Stimulated activated CD8-positive, alpha-beta memory T cell treated with anti-CD3 and anti-CD28 coated beads, Interleukin-4, amount 100 ng/mL, for 24 hours (primary cell): ENCODE measurements around the gene CENPO.

Experiments
- DNase-seq: peaks from one replicate; pipeline ENCODE4 v3.0.0-alpha.2; 2020; ENCODE audit warnings: low read depth

Gene CENPO

DNA sequence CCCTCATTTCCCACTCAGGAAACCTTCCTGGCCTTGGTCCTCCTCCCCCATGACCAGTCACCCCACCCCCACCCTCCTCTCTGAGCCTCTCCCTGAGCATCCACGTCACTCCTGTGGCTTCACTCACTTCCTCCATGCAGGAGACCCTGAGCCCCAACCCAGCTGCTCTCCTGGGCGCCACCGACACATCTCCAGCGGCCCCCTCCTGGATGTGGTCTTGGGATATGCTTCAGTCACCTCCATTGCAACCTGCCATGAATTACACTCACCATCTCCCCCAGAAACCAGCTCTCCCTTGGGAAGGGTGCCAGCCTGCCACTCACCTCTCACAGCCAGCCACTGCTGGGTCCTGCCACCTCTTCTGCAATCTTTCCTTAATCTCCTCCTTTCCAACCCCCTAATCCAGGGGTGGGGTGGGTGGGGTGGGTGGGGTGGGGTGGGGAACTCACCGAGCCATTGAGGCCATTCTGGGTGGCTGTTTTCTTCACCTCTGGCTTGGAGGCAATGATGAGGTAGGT, 44.8 kb downstream of the CENPO start:
- DNase-seq: no peak

DNA sequence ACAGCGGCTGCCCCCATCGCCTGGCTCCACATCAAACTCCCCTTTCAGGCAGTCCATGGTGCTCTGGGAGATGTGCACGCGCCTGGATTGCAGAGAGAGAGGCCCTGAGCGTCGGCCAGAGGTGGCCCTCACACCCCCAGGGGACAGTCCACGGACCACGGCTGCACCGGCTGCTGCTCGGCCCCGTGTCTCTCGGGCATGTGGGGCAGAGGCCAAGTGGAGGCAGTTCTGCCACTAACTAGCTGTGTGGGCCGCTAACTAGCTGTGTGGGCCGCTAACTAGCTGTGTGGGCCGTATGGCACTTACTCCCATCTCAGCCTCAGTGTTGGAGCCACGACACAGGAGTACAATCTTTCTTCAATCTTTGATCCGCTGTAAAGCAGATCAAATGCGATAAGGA, 45.3 kb downstream of the CENPO start:
- DNase-seq: no peak

DNA sequence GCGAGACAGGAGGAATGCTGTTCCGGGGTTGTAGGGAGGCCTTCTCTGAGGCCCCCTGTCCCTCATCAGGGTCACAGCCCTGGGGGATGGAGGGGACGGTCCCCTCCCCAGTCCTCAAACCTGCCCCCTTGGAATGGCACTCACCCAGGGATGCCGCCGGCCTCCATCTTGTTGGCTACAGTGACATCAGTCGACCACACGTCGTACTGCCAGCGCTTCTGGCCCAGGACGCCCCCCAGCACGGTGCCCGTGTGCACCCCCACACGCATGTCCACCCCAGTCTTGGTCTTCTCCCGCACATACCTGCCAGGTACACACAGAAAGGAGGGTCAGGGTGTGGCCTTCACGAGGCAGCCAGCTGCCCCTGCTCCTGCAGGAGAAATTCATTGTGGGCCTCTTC, 46.5 kb downstream of the CENPO start:
- no peak for DNase-seq

DNA sequence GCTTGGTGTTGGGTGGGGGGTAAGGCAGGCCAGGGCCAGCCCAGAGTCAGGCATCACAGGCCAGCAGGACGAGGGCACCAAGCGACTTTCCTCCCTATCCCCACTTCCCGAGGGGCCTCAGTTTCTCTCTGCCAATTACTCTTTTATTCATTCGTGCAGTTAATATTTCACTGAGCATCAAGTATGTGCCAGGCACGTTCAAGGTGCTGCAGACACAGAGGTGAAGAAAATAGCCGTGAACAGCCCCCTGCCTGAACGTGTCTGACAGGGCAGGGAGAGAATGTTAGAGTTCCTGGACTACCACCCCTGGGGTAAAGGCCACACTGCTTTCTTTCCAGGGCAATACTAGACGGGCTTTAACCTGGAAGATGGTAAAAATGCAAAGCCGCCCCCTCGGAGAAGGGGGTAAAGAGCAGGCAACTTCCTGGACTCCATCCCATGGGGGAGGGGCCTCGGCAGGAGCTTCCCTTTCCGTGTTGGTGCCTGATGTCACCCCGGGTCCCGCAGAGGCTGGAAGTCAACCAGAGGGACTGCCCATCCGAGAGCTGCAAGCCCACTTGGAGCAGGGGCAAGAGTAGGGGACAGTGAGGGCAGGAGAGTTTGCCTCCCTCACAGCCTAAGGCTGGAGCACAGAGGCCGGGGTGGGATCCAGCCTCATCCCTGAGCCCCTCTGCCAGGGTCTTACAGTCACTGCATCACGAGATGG, 47.1 kb downstream of the CENPO start:
- DNase-seq: no peak

DNA sequence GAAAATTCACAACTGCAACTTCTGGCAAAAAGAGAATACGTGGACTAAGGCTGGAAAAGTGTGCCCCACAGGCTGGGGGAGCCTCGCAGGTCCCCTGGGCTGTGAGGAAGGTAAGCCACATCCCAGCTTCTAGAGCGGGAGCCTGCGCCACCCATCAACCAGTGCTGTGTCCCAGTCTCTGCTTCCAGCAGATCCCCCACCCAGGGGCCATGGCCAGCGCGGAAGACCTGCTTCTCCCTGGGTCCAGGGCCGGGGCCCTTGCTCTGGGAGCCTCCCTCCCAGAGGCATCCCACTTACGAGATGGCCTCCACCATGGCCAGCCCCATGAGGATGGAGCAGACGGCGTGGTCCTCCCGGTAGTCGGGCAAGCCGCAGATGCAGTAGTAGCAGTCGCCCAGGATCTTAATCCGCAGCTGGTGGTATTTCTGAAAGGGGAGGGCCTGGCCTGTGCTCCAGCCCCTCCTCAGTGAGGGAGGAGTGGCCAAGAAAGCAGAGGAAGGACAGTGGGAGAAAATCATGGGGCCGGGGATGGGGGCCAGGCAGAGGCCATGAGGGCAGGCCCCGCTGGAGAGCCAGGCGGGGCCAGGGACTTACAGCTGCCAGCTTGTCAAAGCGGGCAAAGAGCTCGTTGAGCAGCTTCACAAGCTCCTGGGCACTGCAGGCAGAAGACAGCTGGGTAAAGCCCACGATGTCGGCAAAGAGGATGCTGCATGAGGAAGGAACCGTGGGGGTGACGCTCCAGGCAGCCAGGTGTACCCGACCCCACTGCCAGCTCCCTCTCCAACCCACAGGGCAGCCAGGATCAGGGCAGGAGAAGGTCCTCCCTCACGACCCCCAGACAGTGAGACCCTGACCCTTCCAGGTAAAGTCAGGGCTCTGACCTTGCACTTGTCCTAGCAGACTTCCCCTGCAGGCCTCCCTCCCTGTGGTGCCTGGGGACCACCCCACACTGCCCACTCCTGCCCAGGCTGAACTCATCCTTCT, 48.0 kb downstream of the CENPO start:
- no peak for DNase-seq

DNA sequence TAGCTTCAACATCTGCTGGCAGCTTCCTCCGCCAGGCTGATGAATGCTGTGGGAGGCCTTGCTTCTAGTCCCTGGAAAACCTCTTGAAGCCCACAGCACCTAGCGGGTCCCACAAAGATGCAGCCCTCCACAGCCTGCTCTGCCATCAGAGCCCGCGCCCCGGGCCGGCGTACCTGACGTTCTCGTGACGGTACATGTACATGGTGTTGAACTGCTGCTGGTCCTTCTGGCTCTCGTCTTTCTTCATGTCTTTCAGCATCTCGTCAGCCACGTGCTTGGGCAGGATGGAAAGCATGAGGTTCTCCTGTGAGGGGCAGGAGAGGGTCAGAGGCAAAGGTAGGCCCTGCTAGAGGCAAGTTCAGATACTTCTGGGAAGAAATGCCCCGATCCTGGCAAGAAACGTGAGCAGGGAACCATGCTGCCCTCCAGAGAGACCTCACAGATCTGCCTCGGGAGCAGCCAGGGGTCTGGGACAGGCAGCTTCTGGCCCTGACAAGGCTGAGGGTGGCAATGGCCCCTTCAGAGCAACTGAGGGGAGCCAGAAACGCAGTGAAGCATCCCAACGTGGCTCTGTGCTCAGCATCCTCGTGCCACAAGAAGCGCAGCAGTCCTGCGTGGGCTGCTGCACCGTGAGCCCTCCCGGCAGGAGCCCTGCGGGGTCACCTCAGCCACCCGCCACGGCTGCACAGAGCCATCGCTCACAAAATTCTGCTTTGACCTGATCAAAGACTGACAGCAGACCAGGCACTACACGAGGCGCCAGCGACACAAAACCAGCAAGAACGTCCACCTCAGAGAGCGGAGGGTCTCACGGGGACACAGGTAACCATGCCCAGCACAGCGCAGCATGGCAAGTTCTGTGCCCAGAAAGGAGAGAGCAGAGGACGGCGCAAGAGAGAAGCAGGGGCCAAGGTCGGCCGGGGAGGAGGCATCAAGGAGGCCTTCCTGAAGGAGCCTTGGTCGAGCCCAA, 49.1 kb downstream of the CENPO start:
- no peak for DNase-seq

DNA sequence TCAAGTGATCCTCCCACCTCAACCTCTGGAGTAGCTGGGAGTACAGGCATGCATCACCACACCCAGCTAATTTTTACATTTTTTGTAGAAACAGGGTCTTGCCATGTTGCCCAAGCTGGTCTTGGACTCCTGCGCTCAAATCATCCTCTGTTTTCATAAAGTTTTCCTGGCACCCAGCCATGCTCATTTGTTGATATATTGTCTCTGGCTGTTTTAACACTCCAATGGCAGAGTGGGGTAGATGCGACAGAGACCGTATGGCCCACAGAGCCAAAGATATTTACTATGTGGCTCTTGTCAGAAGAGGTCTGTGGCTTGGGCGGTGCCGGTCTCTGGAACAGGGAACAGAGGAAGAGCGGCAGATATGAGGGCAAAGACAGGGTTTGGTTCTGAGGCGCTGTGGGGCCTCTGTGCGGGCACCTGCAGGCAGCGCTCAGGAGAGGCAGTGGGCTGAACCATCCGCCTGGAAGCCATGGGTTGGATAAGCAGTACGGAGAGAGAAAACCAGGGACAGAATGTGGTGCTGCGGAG, 50.2 kb downstream of the CENPO start:
- no peak for DNase-seq

DNA sequence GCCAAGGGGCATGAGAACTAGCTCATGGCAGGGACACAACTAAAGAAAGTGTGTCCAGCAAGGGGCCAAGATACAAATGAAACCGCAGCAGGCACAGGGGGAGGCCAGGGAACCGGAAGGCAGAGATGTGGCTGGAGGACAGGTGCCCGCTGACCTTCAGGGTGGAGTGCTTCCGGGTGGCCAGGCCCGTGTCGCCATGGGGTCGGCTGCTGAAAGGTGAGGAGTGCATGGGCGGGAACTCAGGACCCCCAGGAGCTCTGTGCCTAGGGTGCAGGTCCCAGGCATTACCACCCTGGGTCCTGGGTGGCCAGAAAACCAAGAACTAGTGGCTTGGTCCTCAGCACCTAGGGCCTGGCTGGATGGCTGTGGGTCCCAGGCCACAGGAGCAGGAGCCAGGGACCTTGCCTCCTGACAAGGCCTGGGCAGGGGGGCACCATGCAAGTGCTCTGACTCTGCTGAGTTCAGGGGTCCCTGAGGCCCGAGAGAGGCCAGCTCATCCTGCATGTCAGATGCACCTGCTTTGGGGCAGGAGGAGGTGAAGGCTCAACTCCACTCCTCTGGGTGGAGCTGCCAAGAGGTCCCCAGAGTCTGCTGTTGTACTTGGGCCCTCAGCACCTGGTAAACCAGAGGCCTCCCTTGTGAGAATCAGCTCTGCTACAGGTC, 50.9 kb downstream of the CENPO start:
- DNase-seq: no peak

DNA sequence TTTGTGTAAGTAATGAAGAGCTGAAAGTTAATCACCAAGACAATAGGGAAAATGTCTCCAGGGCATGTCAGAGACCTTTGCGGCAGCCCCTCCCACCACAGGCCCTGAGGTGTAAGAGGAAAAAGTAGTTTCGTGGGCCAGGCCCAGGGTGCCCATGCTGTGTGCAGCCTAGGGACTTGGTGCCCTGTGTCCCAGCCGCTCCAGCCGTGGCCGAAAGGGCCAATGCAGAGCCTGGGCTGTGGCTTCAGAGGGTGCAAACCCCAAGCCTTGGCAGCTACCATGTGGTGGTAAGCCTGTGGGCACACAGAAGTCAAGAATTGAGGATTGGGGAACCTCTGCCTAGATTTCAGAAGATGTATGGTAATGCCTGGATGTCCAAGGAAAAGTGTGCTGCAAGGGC, 52.5 kb downstream of the CENPO start:
- no peak for DNase-seq

DNA sequence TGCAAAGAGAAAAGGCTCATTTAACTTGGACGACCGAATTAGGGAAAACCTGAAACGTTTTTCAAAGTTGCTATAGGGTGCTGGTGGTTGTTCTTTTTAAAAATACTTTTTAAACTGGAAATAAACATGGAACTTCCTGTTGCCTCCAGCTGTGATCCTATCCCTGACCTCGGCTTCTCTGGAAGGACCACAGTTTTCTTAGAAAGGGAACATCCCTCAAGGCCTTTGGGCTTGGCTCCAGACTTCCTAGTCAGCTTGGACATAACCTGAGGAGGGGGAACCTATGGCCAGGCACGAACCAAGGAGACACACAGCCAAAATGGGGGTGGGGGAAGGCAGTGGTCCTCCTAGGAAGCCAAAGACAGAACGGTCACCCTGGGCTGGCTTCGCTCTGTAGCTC, 57.7 kb downstream of the CENPO start:
- no peak for DNase-seq

DNA sequence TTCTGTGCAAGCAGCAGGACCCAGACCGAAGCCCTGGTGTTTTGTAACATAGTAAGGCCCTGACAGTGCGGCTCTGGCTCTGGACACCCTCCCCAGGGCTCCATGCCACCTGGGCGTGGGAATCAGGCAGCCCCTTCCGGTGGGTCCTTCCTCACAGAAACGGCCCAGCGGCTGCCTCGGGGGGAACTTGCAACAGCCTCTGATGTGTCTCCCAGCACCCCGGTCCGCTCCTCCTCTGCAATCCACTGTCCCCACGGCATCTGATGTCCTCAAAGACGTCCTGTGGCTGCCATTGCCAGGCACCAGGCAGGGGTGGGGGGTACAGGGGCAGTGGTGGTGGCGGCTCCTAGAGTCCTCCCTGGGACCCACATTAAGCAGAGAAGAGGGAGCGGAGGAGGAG, 58.8 kb downstream of the CENPO start:
- no peak for DNase-seq

DNA sequence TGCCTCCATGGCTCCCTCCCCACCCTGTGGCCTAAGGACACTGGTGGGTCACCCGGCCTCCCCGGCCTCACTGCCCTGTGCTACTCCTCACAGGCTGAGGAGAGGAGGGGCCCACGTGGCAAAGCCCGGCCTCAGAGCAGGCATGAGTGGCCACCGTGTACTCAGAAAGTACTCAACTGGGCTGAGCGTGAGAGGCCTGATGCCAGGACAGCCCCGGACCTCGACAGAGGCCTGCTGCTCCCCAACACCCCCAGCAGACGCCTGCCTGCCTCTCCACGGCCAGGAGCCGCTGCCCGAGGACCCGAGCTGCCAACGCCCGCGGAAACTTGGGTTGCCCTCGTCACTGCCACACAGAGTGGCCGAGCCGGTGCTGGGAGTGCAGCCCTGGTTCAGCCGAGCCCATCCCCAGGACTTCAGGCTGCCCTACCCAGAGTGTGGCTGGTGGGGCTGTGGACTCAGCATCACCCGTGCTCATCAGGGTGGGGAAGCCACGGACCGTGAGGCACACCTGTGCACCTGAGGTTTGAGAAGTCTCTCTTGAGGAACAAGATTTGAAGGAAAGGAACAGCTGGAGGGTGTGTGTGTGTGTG, 59.3 kb downstream of the CENPO start:
- DNase-seq: no peak

DNA sequence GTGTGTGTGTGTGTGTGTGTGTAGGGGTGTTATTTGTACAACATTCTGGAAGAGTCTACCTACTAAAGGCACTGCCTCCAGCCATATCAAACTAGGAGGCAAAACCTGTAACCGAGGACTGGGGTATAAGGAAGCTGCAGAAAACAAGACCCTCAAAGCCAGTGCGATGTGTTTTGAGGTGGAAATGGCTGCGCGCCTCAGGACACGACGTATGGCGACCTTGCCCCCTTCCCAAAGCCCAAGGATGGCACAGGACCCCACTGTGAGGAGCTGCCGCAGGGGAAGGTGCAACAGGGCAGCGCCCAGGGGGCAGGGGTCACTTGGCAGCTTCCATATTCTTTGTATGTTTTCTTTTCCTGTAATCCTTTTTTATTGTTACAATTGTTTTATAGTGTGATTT, 59.8 kb downstream of the CENPO start:
- no peak for DNase-seq

DNA sequence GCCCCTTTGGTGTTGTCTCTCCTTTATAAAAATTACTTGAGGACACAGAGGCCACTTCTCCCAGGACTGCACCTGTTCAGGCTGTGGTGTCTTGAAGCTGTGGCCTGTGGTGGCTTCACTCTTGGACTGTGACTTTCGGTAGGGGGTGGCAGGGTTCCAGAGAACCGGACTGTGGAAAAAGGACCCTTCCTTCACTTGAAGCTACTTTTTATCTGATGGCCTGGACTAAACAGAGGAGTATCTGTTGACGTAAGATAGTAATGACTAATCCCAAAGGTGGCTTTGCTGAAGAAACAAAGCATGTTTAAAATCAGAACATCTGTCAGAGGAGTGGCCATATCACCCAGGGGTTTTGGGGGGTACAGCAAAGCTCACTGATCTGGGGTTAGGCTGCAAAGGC, 60.8 kb downstream of the CENPO start:
- no peak for DNase-seq

DNA sequence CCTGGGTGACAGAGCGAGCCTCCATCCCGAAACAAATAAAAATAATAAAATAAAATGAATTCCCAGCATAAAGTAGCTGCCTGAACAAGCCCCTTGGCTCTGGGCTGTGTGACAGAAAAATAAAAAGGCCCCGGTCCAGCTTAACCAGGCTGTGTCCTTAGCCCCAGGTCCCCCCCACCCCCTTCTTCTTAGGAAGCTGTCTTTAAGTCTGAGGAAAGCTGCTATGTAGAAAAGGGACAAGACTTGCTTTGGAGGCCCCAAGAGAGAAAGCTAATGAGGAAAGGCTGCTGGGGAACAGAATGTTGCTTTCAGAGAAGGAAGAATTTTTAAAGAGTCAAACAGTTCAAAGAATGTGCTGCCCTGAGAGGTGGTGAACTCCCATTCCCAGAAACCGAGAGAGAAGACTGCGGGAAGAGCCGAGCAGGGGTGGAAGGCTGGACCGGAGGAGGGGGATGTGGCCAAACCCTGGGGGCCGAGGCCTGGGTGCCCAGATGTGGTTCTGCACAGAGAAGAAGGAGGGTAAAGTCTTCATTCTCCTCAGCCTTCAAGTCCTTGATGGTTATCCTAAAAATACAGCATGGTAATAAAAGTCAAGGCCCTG, 61.9 kb downstream of the CENPO start:
- DNase-seq: no peak

DNA sequence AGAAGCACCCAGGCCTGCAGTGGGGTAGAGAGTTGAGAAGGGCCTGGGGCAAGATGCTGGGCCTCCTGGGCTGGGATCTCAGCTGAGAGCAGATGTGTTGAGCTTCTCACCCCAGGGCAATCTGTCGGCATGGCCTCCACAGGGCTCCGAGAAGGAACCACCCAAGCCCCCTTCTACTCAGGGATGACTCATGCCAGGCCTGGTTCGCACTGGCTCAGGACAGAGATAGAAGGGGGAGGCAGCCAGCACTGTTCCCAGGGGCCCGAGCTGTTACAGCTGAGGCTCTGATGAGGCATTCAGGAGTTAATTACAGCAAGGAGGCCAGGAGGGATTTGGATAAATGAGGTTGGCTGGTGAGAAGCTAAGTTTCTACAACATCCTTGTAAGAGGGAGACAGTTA, 62.5 kb downstream of the CENPO start:
- no peak for DNase-seq

DNA sequence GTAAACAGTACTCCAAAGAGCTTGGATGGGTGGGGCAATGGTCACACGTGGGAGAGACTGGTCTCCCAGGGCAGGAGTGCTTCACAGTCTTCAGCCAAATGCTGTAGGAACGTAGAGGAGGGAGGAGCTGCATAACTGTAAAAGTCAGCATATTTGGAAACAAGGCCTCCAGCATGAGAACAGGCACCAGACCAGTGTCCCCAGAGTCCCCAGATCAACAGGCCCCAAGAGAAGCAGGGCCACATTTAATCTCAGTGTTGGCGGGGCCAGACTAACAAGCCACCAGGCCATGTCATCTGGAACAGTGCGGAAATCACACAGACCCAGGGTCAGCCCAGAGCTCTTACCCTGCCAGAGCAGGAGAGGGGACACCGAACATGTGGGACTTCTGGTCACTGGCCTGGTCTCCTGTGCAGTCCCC, 63.6 kb downstream of the CENPO start:
- DNase-seq: no peak

DNA sequence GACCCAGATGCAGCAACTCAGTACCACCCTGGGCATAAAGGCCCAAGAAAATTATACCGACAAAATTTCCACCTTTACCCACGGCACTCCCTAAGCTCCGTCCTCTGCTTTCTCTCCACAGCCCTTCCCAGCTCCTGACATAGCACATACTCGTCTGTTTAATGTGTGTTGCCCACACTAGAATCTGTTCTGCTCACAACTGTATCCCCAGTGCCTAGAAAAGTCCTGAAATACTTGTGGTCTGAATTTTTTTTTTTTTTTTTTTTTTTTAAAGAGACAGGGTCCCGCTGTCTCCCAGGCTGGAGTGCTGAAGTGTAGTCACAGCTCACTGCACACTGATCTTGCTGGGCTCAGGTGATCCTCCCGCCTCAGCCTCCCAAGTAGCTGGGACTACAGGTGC, 64.5 kb downstream of the CENPO start:
- no peak for DNase-seq

DNA sequence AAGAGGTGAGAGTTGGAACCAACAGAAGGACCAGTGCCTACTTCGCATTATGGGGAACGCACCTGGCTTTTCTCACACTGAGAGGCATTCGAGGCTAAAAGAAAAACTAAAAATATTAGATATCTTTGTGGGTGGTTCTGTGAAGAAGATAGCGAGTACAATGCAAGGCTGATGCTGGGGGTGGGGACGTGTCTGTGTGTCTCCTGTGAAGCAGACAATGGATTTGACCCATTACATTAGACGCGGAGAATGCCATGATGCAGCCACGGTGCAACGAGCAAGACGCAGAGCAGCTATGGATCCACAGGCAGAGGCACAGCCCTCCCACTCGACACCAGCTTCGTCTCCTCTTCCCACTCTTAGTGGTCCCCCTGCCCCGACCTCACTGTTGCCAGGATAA, 65.8 kb downstream of the CENPO start:
- DNase-seq: no peak

DNA sequence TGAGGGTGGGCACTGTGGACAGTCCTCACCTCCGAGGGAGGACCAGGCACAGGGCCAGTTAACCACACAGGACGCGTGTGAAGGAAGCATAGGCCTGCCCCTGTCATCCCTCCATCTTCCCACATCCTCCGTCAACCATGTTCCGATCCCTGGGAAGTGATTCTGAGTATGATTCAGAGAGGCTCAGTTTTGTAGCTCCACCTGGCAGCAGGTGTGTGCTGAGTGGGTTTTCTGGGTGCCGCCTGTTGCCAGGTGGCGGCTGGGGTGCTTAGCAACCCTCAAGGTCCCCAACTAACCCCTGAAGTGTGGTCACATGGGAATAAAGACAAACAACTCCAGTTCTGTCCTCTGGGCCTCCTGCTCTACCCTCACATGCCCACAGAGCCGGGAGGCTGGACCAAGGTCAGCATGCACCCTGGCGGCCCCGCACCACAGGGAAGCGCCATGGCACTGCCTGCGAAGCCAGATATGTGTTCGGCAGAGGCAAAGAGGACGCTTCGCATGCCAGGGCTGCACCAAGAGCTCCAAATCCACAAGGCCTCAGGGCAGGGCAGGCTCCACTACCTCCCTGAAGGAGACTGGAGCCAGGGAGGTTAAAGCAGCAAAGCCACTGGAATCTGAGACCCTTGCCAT, 66.9 kb downstream of the CENPO start:
- no peak for DNase-seq
